Aorta (tissue), 5 donors: ENCODE data around the gene RER1. TPM values are rescaled to one million over a fixed set of nuclear protein-coding genes. Genes with fewer than 3 reads are reported as not detected.

Source experiments
- ATAC-seq: fragments of 200-7000 bp; cut with Tn5 transposase; one replicate; pipeline ENCODE4 v1.9.1; 2022; ENCODE audit warnings: moderate library complexity; ENCODE audit not compliant: low FRiP score
- DNase-seq, 2 donors: peaks; one replicate each; pipeline ENCODE4 v3.0.0-alpha.2; 2020
- H3K27ac ChIP-seq, 2 donors: one replicate each; pipeline ENCODE4 v1.5.1; 2013; ENCODE audit warnings: low read length in 2 of 2, mild to moderate bottlenecking in 2 of 2, moderate library complexity in 2 of 2, control low read depth in 1 of 2, inconsistent platforms in 1 of 2, low read depth in 1 of 2
- H3K27me3 ChIP-seq, 2 donors: one replicate each; pipeline ENCODE4 v1.6.1; 2013; ENCODE audit warnings: control low read depth in 1 of 2, low read length in 1 of 2, mild to moderate bottlenecking in 1 of 2, moderate library complexity in 1 of 2; ENCODE audit not compliant: insufficient read depth in 2 of 2, control insufficient read depth in 1 of 2
- H3K36me3 ChIP-seq, 2 donors: one replicate each; pipeline ENCODE4 v1.6.1; 2013; ENCODE audit warnings: control low read depth in 1 of 2, low read length in 1 of 2, mild to moderate bottlenecking in 1 of 2; ENCODE audit not compliant: insufficient read depth in 2 of 2, control insufficient read depth in 1 of 2
- H3K4me1 ChIP-seq, 2 donors: one replicate each; pipeline ENCODE4 v1.6.1; 2013; ENCODE audit warnings: low read length in 2 of 2, control low read depth in 1 of 2, mild to moderate bottlenecking in 1 of 2, moderate library complexity in 1 of 2; ENCODE audit not compliant: insufficient read depth in 2 of 2, control insufficient read depth in 1 of 2
- H3K4me3 ChIP-seq, 2 donors: one replicate each; pipeline ENCODE4 v1.5.1; 2013; ENCODE audit warnings: low read length in 2 of 2, control low read depth in 1 of 2, mild to moderate bottlenecking in 1 of 2
- H3K9me3 ChIP-seq: one replicate; pipeline ENCODE4 v1.6.1; 2013; ENCODE audit warnings: mild to moderate bottlenecking, low read length; ENCODE audit not compliant: control insufficient read depth
- WGBS, 2 donors: extraction: QIAGEN DNeasy Blood & Tissue Kit; methylation state at CpG; one replicate each; pipeline ENCODE4 v1.1.7; 2013; 5-methylcytosine and 5-hydroxymethylcytosine counted together
- intact Hi-C, 2 donors: fragments of 100-400 bp; cut with DNase I; formaldehyde crosslinking; loops; one replicate each; pipeline versions ENCODE4 v1.14.2 to v1.15.0; 2022
- polyA plus RNA-seq, 2 donors: library from polyadenylated mRNA; stranded (reverse); fragments of 200-250 nt; gene quantifications; one replicate each; pipeline ENCODE4 v1.2.3, GENCODE V29; 2013
- total RNA-seq, 2 donors: library from RNA; stranded (reverse); fragmentation: NEBNext Ultra II Directional; extraction: Animal tissue kit (Norgen Biotek cat#: 25700); gene quantifications; one replicate each; pipeline ENCODE4 v1.2.1, GENCODE V29; 2021
- donor health status: healthy with polysubstance abuse.
- donor health status: Bipolar disorder and iron deficiency.
- donor health status: DM: no; HTN: no; CAD: no.
- donor health status: DM: no; HTN: no; CAD: no.
- donor health status: DM: yes; HTN: yes; CAD: no.

RER1 gene
- total and polyA plus RNA-seq, 4 donors = 41.1 to 99.8 (median 83.4) TPM

DNA sequence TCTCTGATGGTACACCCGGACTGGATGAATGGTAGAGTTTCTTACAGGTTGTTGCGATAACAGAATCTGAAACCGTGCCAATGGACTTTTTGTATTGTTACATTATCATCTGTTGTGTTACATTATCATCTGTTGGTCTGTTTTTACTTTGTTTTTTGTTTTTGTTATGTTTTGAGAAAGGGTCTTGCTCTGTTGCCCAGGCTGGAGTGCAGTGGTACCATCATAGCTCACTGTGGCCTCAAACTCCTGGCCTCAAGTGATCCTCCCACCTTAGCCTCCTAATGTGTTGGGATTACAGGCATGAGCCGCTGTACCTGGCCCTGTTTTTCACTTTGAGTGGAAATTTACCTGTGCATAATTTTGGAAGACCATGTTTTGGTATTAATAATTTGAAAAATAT, 30.9 kb downstream of the RER1 start:
- no peak for DNase-seq
- WGBS, 2 donors = 89 to 90% methylated on average over 4 of the region's 4 CpGs

DNA sequence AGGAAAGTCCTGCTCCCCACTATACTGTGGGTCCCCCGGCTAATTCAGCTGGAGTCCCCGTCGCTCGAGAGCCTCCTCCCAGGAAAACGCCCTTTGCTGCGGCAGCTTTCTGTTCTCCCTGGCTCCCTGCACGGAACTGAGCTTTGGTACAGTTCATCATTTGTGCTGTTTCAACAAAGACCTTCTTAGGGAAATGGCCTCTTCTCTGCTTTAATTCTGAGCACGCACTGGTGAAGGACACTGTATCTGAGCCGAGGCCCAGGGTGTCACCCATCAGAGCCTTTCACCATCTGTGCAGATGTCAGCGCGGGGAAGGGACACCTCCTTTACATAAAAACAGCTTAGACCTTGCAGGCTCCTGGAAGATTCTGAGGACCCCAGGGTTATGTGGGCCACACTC, 34.3 kb downstream of the RER1 start:
- ATAC-seq = no peak
- intact Hi-C loops = no loop called here
- no peaks in the 10 kb centered on the region for H3K36me3 ChIP-seq

More for the DNA sequence above, 30.9 kb downstream of the RER1 start:
- Histone ChIP-seq H3K4me1 (no peaks in the 10 kb centered on the region), H3K4me3 (no peak overlapping the region), H3K27ac (no peak overlapping the region), H3K27me3 (no peaks in the 10 kb centered on the region), H3K9me3 (peaks cover 5% of the 10 kb centered on the region), H3K36me3 (no peaks in the 10 kb centered on the region)
- no peak for ATAC-seq
- intact Hi-C loops = no loop called here

DNA sequence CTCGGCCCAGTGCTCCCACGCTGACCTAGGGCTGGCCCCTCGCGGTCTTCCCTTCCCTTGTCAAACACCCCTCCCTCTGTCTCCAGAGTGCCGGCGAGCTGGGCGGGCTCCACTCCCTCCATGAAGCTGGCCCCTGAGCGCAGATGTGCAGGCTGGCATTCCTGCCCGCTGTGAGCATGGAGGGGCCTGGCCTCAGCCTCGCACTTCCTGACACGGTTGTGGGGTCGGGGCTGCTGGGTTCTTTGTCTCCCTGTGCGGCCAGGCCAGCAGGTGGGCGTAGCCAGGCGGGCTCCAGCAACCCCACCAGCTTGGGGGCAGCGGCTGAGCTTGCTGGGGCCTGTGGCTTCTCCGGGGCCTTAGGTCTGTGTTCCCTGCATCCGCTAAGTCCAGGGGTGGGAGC, 34.9 kb downstream of the RER1 start:
- no peaks in the 10 kb centered on the region for H3K27me3 ChIP-seq
- ATAC-seq (no peak), DNase-seq (no peak)
- WGBS, 2 donors = 61 to 63% methylated on average over 18 of the region's 18 CpGs
- H3K9me3 ChIP-seq = peaks cover 8% of the 10 kb centered on the region
- no peaks in the 10 kb centered on the region for H3K4me1 ChIP-seq
- intact Hi-C loops = no loop called here
- no peak overlapping the region for H3K27ac ChIP-seq
- H3K36me3 ChIP-seq = no peaks in the 10 kb centered on the region
- no peak overlapping the region for H3K4me3 ChIP-seq

More for the DNA sequence above, 34.3 kb downstream of the RER1 start:
- H3K4me3 ChIP-seq = no peak overlapping the region
- no peaks in the 10 kb centered on the region for H3K4me1 ChIP-seq
- 67 to 69% methylated on average over 11 of the region's 11 CpGs for WGBS, 2 donors
- H3K27me3 ChIP-seq = no peaks in the 10 kb centered on the region
- H3K27ac ChIP-seq = no peak overlapping the region
- DNase-seq = no peak
- peaks cover 8% of the 10 kb centered on the region for H3K9me3 ChIP-seq

DNA sequence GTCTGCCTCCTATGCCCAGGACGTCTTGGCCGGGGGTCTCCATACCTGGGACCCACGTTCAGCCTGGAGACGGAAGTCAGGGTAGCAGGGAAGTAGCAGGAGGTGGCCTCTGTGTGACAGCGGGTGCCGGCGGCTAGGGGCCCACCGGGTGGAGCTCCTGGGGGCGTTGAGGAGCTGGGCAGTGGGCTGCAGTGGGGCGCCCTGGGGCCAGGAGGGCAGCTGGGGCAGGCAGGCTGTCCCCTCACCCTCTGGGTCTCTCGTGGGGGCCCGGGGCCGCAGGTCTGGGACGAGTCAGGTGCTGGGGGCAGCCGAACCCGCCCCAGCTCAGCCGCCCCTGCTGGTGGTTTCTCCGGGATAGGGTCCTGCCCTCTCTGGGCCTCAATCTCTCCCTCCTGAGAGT, 35.4 kb downstream of the RER1 start:
- intact Hi-C loops = no loop called here
- Histone ChIP-seq H3K4me3 (no peak overlapping the region), H3K27me3 (no peaks in the 10 kb centered on the region), H3K9me3 (peaks cover 8% of the 10 kb centered on the region), H3K4me1 (no peaks in the 10 kb centered on the region), H3K27ac (no peak overlapping the region), H3K36me3 (no peaks in the 10 kb centered on the region)
- ATAC-seq = no peak
- 81% methylated on average over 13 to 18 of the region's 18 CpGs for WGBS, 2 donors
- DNase-seq = no peak

DNA sequence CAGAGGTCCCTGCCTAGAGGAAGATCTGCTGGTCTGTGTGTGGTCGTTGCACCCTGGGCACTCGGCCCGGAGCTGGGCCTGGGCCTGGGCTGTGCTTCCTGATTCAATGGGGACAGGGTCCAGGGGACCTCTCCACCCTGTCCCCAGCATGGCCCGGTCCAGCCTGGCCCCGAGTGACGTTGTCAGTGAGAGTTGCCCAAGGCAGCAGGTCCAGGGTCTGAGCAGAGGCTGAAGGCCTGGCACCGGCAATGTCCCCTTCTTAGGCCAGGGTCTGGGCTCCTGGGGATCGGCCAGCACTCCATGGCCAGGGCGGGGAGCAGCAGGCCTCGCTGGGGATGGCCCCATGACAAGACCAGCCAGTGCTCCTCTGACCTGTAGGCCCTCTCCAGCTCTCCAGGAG, 36.3 kb downstream of the RER1 start:
- Histone ChIP-seq H3K9me3 (peaks cover 8% of the 10 kb centered on the region), H3K27ac (no peak overlapping the region), H3K4me3 (no peak overlapping the region), H3K4me1 (no peaks in the 10 kb centered on the region), H3K36me3 (no peaks in the 10 kb centered on the region), H3K27me3 (no peaks in the 10 kb centered on the region)
- WGBS, 2 donors = 79 to 87% methylated on average over 10 of the region's 10 CpGs
- DNase-seq (no peak), ATAC-seq (no peak)
- intact Hi-C loops = no loop called here

DNA sequence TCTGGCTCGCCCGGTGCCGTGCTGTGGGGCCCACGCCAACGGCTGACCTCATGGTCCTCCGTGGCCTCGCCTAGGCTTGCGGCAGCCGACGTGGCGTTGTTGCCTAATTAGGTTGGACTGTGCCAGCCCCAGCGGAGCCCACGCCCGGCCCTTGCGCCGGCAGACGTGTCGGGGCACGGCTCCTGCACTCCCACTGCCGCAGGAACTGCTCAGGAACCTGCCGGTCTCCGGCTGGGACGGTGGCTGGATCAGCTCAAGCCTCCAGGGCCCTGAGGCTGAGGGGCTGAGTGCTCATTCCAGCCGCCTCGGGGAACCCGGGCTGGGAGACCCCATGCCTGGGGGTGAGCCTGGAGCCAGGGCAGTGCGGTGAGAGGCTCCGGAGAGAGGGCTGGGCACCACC, 36.8 kb downstream of the RER1 start:
- 90 to 93% methylated on average over 28 of the region's 28 CpGs for WGBS, 2 donors
- no peaks in the 10 kb centered on the region for H3K4me1 ChIP-seq
- no peak for DNase-seq
- no peaks in the 10 kb centered on the region for H3K27me3 ChIP-seq
- no peaks in the 10 kb centered on the region for H3K36me3 ChIP-seq
- no peak overlapping the region for H3K27ac ChIP-seq
- ATAC-seq = no peak
- intact Hi-C loops = no loop called here
- H3K4me3 ChIP-seq = no peak overlapping the region
- H3K9me3 ChIP-seq = peaks cover 3% of the 10 kb centered on the region

DNA sequence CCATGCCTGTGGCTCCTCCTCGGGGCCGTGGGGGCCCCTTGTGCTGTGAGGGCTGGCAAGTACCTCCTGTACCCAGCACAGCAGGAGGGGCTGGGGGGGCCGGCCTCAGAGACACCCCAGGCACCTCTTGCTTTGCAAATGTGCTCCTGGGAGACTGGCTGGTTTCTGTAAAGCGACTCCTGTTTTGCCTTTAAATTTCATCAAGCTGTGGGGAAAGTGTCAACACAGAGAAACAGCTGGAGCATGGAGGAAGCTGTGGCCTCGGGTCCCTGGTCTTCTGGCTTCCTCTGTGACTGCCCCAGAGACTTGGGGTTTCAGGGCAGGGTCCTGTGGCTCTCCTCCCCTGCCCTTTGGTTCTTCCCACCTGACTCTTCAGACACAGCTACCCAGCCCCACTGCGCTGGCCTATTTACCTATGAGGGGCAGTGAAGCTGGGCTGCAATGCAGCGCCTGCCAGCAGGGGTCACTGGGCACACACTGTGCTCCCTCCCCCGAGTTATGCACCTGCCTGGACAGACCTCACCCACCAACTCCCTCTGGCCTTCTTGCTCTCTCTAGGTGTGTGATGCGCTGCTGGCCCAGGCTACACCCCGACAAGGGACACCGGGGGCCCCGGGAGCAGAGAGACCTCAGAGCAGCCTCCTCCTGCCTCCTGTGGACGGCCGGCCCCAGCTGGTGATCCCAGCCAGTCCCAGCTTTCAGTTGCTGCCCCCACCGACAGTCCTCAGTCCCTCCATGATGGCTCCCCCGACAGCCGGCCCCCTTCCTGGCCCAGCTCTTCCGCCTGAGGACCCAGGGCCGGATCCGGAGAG, 38.3 kb downstream of the RER1 start:
- WGBS, 2 donors = 83 to 86% methylated on average over 20 of the region's 20 CpGs
- H3K9me3 ChIP-seq = peaks cover 3% of the 10 kb centered on the region
- no peaks in the 10 kb centered on the region for H3K27me3 ChIP-seq
- no peak overlapping the region for H3K4me3 ChIP-seq
- H3K27ac ChIP-seq = no peak overlapping the region
- ATAC-seq (no peak), DNase-seq (no peak)
- no peaks in the 10 kb centered on the region for H3K36me3 ChIP-seq
- H3K4me1 ChIP-seq = no peaks in the 10 kb centered on the region
- intact Hi-C loops = no loop called here

DNA sequence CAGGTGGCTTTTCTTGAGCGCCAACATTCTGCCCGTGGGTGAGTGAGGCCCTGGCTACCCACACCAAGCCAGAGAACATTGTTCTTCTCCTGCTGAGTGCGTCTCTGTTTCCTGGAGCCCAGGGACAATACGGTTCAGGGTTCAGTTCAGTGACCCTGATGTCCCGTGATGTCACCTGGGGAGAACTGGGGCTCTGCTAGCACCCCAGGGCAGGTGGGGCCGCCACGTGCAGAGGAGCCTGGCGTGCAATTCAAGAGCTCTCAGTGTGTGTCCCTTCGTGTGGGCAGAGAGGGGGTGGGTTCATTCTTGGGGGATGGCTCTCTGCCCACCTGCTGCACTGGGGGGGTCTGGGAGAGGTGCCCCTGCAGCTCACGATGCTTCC, 38.9 kb downstream of the RER1 start:
- Histone ChIP-seq H3K36me3 (no peaks in the 10 kb centered on the region), H3K4me1 (no peaks in the 10 kb centered on the region), H3K27me3 (no peaks in the 10 kb centered on the region), H3K27ac (no peak overlapping the region), H3K4me3 (no peak overlapping the region), H3K9me3 (peaks cover 3% of the 10 kb centered on the region)
- DNase-seq (no peak), ATAC-seq (no peak)
- intact Hi-C loops = no loop called here
- 79 to 83% methylated on average over 10 of the region's 10 CpGs for WGBS, 2 donors

DNA sequence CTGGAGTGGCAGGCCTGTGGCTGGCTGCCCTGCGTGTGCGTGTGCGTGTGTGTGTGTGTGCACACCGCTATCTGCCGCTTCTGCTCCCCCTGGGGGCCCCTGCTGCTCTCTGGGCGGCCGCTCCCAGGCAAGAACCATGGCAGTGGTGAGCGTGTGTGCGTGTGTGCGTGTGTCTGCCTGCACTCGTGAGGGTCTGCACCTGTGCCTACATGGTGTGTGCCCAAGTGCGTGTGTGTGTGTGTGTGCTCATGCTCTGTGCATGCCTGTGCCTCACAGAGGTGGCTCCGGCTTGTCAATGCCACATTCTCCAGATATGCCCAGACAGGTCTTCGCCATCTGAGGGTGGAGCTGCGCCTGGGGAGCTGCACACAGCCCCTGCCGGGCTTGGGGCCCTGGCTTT, 39.5 kb downstream of the RER1 start:
- H3K4me3 ChIP-seq = no peak overlapping the region

More for the DNA sequence above, 39.5 kb downstream of the RER1 start:
- Histone ChIP-seq H3K4me1 (no peaks in the 10 kb centered on the region), H3K36me3 (no peaks in the 10 kb centered on the region), H3K9me3 (peaks cover 3% of the 10 kb centered on the region), H3K27ac (no peak overlapping the region), H3K27me3 (no peaks in the 10 kb centered on the region)
- WGBS, 2 donors = 51 to 52% methylated on average over 16 of the region's 16 CpGs
- DNase-seq = no peak
- intact Hi-C loops = no loop called here
- no peak for ATAC-seq
